Right hindlimb (tissue), 1 donor: ENCODE results near the gene OLFM2.
"Not testable (repeated sequence)": the region's sequence is repeated elsewhere in the genome, so short reads cannot be mapped to it uniquely, and the experiment has no call there.

Experiments
- DNase-seq: peaks from one replicate; pipeline ENCODE4 v3.0.0-alpha.2; 2018

Gene OLFM2

GRCh38 chr19:9941671-9942070, 5.4 kb upstream of the OLFM2 start:
- DNase-seq, result no peak

- no peak for DNase-seq
These were observed 4.9 kb upstream of the OLFM2 start for GRCh38 chr19:9941231-9941630.

GRCh38 chr19:9940778-9941177, 4.5 kb upstream of the OLFM2 start:
- DNase-seq, result no peak

DNA sequence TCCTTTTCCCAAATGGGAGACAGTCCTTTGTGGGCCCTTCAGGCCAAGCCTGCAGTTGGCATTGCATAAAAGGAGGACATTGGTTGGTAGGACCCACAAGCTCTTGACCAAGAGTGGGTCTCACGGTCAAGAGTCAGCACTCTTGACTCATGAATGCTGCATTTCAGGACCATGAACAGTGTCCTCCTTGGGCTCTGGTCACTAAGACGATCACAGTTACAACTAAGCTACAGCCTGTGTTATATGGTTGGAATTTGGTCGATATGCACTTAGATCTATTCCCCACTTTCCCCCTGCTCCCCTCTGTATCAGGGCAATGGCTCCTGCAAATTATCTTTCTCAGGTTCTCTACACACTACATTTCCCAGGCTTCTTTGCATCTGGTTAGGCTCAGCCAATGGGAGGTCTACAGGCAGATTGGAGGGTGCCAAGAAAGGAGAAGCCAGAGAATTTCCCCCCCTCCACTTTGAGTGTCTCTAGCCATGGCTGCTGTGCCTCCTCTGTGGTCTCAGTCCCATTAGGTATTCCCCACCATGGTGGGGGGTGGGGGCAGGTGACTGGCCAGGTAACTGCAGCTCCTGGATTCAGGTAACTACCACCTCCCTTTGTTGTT, 3.1 kb upstream of the OLFM2 start:
- DNase-seq, result no peak

- peak; percentile 42 for DNase-seq
These were observed 691 bp upstream of the OLFM2 start for GRCh38 chr19:9937001-9937411.

DNA sequence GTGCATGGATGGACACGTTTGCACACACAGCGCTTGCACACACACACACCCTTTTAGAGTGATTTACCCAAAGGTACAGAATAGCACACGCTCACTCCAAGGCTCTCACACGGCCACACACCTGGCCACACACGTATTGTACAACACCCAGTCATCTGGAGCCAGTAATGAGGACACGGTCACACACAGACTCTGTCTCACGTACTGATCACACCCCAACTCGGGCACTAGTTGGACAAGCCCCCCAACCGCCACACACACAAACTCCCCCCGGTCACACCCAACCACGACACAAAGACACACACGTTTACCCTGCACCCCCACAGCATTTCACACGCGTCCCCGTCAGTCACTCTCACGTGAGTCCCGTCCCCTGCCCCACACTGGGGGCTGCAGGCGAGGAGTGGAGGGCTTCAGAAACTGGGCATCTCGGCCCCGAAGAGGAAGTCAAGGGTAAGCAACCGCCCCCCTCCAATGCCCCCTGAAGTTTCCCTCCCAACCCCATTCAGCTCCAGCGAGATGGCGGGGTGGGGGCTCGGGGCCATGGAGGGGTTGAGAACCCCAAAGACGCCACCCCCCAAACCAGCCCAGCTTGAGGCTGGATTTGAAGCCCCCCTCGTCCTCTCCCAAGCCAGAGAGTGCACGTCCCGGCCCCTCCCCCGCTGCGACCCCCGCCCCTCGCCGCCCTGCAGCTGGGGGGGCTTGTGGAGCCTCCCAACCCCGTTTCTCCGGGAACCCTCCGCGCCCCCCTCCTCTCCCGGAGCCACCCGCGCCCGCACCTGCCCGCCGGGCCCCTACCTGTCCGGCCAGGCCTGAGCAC, 599 bp downstream of the OLFM2 start:
- DNase-seq, result peak; percentile 35

DNA sequence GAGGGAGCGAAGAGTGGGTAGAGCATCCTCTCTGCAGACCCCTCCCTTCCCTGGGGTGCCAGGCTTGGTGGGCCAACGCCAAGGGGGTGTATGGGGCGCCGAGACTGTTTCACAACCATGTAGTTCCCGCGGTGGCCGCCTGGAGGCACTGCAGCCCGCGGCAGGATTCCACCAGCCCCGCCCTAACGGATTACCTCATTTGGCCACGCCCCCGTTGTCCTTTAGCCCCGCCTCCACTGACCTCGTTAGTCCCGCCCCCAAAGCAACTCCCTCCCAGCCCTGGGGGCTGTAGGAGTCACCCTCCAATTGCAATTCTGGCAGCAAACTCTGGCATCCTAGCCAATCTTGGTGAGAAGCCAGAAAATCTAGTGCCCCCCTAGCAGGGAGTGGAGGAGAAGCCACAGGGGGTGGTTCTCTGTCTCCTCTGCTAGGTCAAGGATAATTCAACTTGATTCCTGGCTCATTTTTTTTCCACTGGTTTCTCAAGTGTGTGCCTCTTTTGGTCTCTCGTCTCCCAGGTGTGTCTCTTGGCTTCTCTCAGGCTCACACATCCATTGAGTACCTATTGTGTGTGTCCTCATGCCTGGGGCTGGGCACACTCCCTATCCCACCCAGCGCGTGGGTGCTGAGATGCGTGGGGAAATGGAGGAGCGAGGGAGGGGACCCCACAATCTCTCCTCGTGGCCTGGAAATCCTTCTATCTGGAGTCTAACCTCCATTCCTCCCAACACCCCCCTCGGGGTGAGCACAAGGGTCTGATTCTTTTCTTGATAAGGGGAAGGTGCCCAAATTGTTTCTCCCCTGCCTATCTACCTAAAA, 2.0 kb downstream of the OLFM2 start:
- DNase-seq, result peak; percentile 80

GRCh38 chr19:9932835-9933234, 3.5 kb downstream of the OLFM2 start:
- DNase-seq, result no peak

- DNase-seq, result no peak
These were observed 4.7 kb downstream of the OLFM2 start for GRCh38 chr19:9931629-9932028.

- no peak for DNase-seq
These were observed 12.9 kb downstream of the OLFM2 start for GRCh38 chr19:9923440-9923839.

- DNase-seq, result not testable (repeated sequence)
These were observed 13.4 kb downstream of the OLFM2 start for GRCh38 chr19:9922782-9923379.

- DNase-seq, result peak; percentile 60
These were observed 19.0 kb downstream of the OLFM2 start for GRCh38 chr19:9917321-9917720.

- no peak for DNase-seq
These were observed 19.6 kb downstream of the OLFM2 start for GRCh38 chr19:9916719-9917118.

DNA sequence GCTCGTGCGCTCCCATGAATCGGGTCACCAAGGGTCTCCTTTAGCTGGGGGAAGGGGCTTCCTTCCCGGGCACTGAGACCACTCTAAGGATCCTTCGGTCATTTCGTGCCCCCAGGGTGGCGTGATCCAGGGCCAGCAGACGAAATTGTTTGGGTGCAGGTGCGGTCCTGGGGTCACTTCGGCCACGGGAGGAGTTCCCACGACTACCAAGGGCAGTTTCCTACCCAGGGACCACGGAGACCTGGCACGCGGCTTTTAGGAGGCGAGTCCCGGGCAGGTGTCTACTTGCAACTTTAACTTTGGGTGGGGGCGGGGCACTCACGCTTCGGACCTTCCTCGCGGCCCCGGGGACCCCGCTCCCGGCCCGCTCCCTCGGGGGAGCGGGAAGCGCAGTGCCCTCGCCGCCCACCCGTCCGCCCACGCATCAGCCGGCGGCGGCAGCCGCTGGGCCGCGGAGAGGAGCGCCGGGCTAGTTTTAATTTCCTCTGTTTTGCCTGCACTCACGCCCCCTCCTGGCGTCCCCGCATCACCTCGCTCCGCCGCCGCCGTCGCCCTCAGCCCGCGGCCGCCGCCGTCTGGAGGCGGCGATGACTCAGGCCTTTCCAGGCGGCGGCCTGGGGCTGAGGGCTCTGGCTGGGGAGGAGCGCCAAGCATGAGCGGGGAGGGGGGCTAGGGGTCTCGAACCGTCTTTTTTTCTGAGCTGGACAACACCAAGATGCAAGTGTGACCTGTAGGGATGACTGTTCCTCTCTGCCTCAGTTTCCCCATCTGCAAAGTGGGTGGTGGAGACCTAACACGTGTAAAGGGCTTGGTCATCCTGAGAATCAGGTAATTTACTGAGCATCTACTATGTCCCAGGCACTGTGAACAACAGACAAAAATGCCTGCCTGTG, 21.8 kb downstream of the OLFM2 start:
- DNase-seq, result peak; percentile 86

- no peak for DNase-seq
These were observed 22.4 kb downstream of the OLFM2 start for GRCh38 chr19:9914001-9914314.

GRCh38 chr19:9913237-9914000, 22.9 kb downstream of the OLFM2 start:
- peak; percentile 36 for DNase-seq

- DNase-seq, result no peak
These were observed 23.6 kb downstream of the OLFM2 start for GRCh38 chr19:9912551-9913236.

- no peak for DNase-seq
These were observed 24.7 kb downstream of the OLFM2 start for GRCh38 chr19:9911524-9912185.

DNA sequence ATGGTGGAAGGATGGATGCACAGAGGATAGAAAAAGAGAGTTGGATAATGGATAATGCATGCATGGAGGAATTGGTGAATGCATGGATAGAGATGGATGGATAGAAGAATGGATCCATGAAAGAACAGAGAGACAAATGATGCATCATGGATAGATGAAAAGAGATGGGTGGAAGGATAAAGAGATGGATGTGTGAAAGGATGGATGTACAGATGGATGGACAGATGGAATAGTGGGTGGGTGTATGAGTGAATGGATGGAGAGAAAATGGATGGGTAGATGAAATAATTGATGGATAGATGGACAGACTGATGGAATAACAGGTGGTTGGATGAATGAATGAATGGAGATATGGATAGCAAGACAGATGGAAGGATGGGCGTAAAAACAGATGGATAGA, 25.7 kb downstream of the OLFM2 start:
- DNase-seq, result no peak

GRCh38 chr19:9909251-9909650, 27.1 kb downstream of the OLFM2 start:
- no peak for DNase-seq
